PC-3 (cell line): Measurements from ENCODE around the gene ZNF532. TPM values are rescaled to one million over a fixed set of nuclear protein-coding genes. Genes with fewer than 3 reads are reported as not detected.

Experiments
- ATAC-seq: fragments of 200-7000 bp; cut with Tn5 transposase; 2 replicates; pipeline ENCODE4 v1.9.1; 2020; ENCODE audit warnings: mild to moderate bottlenecking, moderate library complexity
- BruUV-seq: library from RNA; stranded (reverse); fragments of 400-500 nt; replicated peaks from 2 replicates; lab custom pipeline; 2021; lab: Mats Ljungman, UMichigan
- CTCF ChIA-PET: fragments of 300-600 bp; sonication (Branson Sonifier 250); formaldehyde crosslinking; loops from one replicate; lab custom pipeline; 2022; ENCODE audit warnings: antibody characterized with exemption; lab: Charles Lee
- POLR2A ChIA-PET: fragments of 300-600 bp; sonication (Branson Sonifier 250); formaldehyde crosslinking; loops from one replicate; lab custom pipeline; 2022; ENCODE audit warnings: antibody characterized with exemption; ENCODE audit not compliant: unreplicated experiment; lab: Charles Lee
- DNase-seq: peaks from one replicate; pipeline ENCODE4 v3.0.0-alpha.2; 2015
- H2AFZ ChIP-seq: fragments of 300-600 bp; sonication (generic); 2 replicates; pipeline ENCODE4 v1.6.0; 2016; ENCODE audit warnings: antibody characterized with exemption, low read length
- H3F3A ChIP-seq: fragments of 300-600 bp; sonication (generic); one replicate; pipeline ENCODE4 v1.6.0; 2017; ENCODE audit warnings: antibody characterized with exemption, low read length, control low read depth, mild to moderate bottlenecking; ENCODE audit not compliant: unreplicated experiment
- H3K27ac ChIP-seq: fragments of 300-600 bp; sonication (generic); 2 replicates; pipeline ENCODE4 v1.5.1; 2016; ENCODE audit warnings: mild to moderate bottlenecking, low read length
- H3K27me3 ChIP-seq: fragments of 300-600 bp; sonication (generic); 2 replicates; pipeline ENCODE4 v1.6.1; 2016; ENCODE audit warnings: low read length, mixed read lengths
- H3K36me3 ChIP-seq: fragments of 300-600 bp; sonication (generic); 2 replicates; pipeline ENCODE4 v1.6.1; 2016; ENCODE audit warnings: low read depth, mixed run types, low read length, mixed read lengths
- H3K4me1 ChIP-seq: fragments of 300-600 bp; sonication (generic); 2 replicates; pipeline ENCODE4 v1.5.1; 2016; ENCODE audit warnings: low read length; ENCODE audit not compliant: insufficient read depth
- H3K4me2 ChIP-seq: fragments of 300-600 bp; sonication (generic); 2 replicates; pipeline ENCODE4 v1.6.0; 2016; ENCODE audit warnings: low read length
- H3K4me3 ChIP-seq: fragments of 300-600 bp; sonication (generic); 2 replicates; pipeline ENCODE4 v1.5.1; 2016; ENCODE audit warnings: mild to moderate bottlenecking, low read length, mixed read lengths
- H3K79me2 ChIP-seq: fragments of 300-600 bp; sonication (generic); 2 replicates; pipeline ENCODE4 v1.6.1; 2017; ENCODE audit warnings: low read length, mixed read lengths
- H3K9ac ChIP-seq: fragments of 300-600 bp; sonication (generic); 2 replicates; pipeline ENCODE4 v1.6.0; 2016; ENCODE audit warnings: mild to moderate bottlenecking, low read length
- H3K9me2 ChIP-seq: fragments of 300-600 bp; sonication (generic); replicated peaks from 2 replicates; pipeline ENCODE4 v1.6.1; 2016; ENCODE audit warnings: mixed run types, low read length, mixed read lengths
- H3K9me3 ChIP-seq: fragments of 300-600 bp; sonication (generic); 2 replicates; pipeline ENCODE4 v1.6.1; 2016; ENCODE audit warnings: low read length, mixed read lengths
- H4K20me1 ChIP-seq: fragments of 300-600 bp; sonication (generic); 2 replicates; pipeline ENCODE4 v1.6.1; 2016; ENCODE audit warnings: low read length, mixed read lengths
- EZH2 ChIP-seq: fragments of 300-600 bp; sonication (generic); IDR thresholded peaks from one replicate; pipeline ENCODE4 v1.6.1; 2017; ENCODE audit warnings: antibody characterized with exemption, mild to moderate bottlenecking, low read length; ENCODE audit not compliant: unreplicated experiment
- EZH2phosphoT487 ChIP-seq: fragments of 300-600 bp; sonication (generic); IDR thresholded peaks from 2 replicates; pipeline ENCODE4 v1.6.1; 2018; ENCODE audit warnings: mild to moderate bottlenecking, antibody characterized with exemption, low read length, borderline replicate concordance
- intact Hi-C: fragments of 100-400 bp; cut with micrococcal nuclease; formaldehyde crosslinking; loops from 2 replicates; pipeline ENCODE4 v1.9.0; 2023
- total RNA-seq: library from RNA; depleted of rRNA; stranded (reverse); fragments of >200 nt; gene quantifications from 2 replicates; pipeline ENCODE4 v1.2.3, GENCODE V29; 2014
- TF ChIP-seq, protein P1 (sequence below): fragments of 300-600 bp; sonication (generic); conservative IDR thresholded peaks from 2 replicates; pipeline ENCODE4 v1.5.1; 2017; ENCODE audit warnings: antibody characterized with exemption, low read depth, mild to moderate bottlenecking, low read length

The ZNF532 gene
- total RNA-seq, 1 experiment from 2014 or later, result 47.3 TPM

GRCh38 chr18:58860747-58861231 is 3.9 kb upstream of the ZNF532 start:
- Histone ChIP-seq H3K4me3 (no peak overlapping the region), H3K27ac (no peak overlapping the region), H3K9me2 (no peaks in the 10 kb centered on the region), H3K4me1 (peaks cover 59% of the 10 kb centered on the region), H3K9me3 (no peaks in the 10 kb centered on the region), H3K79me2 (peaks cover 42% of the 10 kb centered on the region), H3K9ac (no peak overlapping the region), H3K36me3 (no peaks in the 10 kb centered on the region), H2AFZ (no peak overlapping the region), H4K20me1 (no peaks in the 10 kb centered on the region), H3K4me2 (no peak overlapping the region), H3F3A (no peaks in the 10 kb centered on the region), H3K27me3 (no peaks in the 10 kb centered on the region)
- CTCF ChIA-PET, result no interaction called here
- no peak for ATAC-seq
- intact Hi-C loops, result no loop called here
- TF ChIP-seq EZH2 (no peak), EZH2phosphoT487 (no peak)
- TF ChIP-seq, protein P1, sequence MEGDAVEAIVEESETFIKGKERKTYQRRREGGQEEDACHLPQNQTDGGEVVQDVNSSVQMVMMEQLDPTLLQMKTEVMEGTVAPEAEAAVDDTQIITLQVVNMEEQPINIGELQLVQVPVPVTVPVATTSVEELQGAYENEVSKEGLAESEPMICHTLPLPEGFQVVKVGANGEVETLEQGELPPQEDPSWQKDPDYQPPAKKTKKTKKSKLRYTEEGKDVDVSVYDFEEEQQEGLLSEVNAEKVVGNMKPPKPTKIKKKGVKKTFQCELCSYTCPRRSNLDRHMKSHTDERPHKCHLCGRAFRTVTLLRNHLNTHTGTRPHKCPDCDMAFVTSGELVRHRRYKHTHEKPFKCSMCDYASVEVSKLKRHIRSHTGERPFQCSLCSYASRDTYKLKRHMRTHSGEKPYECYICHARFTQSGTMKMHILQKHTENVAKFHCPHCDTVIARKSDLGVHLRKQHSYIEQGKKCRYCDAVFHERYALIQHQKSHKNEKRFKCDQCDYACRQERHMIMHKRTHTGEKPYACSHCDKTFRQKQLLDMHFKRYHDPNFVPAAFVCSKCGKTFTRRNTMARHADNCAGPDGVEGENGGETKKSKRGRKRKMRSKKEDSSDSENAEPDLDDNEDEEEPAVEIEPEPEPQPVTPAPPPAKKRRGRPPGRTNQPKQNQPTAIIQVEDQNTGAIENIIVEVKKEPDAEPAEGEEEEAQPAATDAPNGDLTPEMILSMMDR, result no peak
- no peak for DNase-seq
- BruUV-seq, result no TSS peak
- POLR2A ChIA-PET, result no interaction called here

GRCh38 chr18:58861353-58861752 is 3.3 kb upstream of the ZNF532 start:
- TF ChIP-seq EZH2phosphoT487 (no peak), EZH2 (no peak)
- TF ChIP-seq, protein P1, result no peak
- ATAC-seq, result no peak
- H3K36me3 ChIP-seq, result no peaks in the 10 kb centered on the region
- no peaks in the 10 kb centered on the region for H3F3A ChIP-seq
- POLR2A ChIA-PET, result no interaction called here
- peaks cover 65% of the 10 kb centered on the region for H3K4me1 ChIP-seq
- H3K9ac ChIP-seq, result no peak overlapping the region
- H2AFZ ChIP-seq, result no peak overlapping the region
- H3K4me3 ChIP-seq, result no peak overlapping the region
- H3K4me2 ChIP-seq, result peak overlapping the region; percentile 98
- BruUV-seq, result no TSS peak
- CTCF ChIA-PET, result no interaction called here
- H3K9me2 ChIP-seq, result no peaks in the 10 kb centered on the region
- intact Hi-C loops, result no loop called here
- H3K27ac ChIP-seq, result peak overlapping the region; percentile 86; the same call in 1 of the 2 replicates
- DNase-seq, result no peak
- no peaks in the 10 kb centered on the region for H3K9me3 ChIP-seq
- no peaks in the 10 kb centered on the region for H4K20me1 ChIP-seq
- peaks cover 48% of the 10 kb centered on the region for H3K79me2 ChIP-seq
- no peaks in the 10 kb centered on the region for H3K27me3 ChIP-seq

- peaks cover 53% of the 10 kb centered on the region for H3K79me2 ChIP-seq
- H3K9me3 ChIP-seq, result no peaks in the 10 kb centered on the region
- no peaks in the 10 kb centered on the region for H3K9me2 ChIP-seq
- ATAC-seq, result no peak
- H3K36me3 ChIP-seq, result no peaks in the 10 kb centered on the region; the same call in 1 of the 2 replicates
- DNase-seq, result peak; percentile 19
- ChIA-PET POLR2A (no interaction called here), CTCF (no interaction called here)
- no peaks in the 10 kb centered on the region for H4K20me1 ChIP-seq
- no peak for TF ChIP-seq EZH2phosphoT487
- TF ChIP-seq EZH2, result no peak
- TF ChIP-seq, protein P1, result no peak
- H3K4me2 ChIP-seq, result peak overlapping the region; percentile 98
- H3F3A ChIP-seq, result no peaks in the 10 kb centered on the region
- peaks cover 65% of the 10 kb centered on the region for H3K4me1 ChIP-seq
- no peaks in the 10 kb centered on the region for H3K27me3 ChIP-seq
- no TSS peak for BruUV-seq
- peak overlapping the region; percentile 86 for H3K27ac ChIP-seq
- intact Hi-C loops, result loop anchor here (1.0 kb wide), 1 partner anchor 69 kb away; no protein-coding TSS in a partner anchor
- peak overlapping the region; percentile 96 for H3K9ac ChIP-seq
- H3K4me3 ChIP-seq, result peak overlapping the region; percentile 70; the same call in 1 of the 2 replicates
- no peak overlapping the region for H2AFZ ChIP-seq
Measured at GRCh38 chr18:58861861-58862301, 2.8 kb upstream of the ZNF532 start.
